C4-2B (cell line): ENCODE data around the gene CARD8.
"Not testable (repeated sequence)": the region's sequence is repeated elsewhere in the genome, so short reads cannot be mapped to it uniquely, and the experiment has no call there.

ENCODE experiments used
- H3K27ac ChIP-seq: fragments of 450-650 bp; 2 replicates; pipeline ENCODE4 v1.5.1; 2017
- CTCF ChIP-seq: fragments of 450-650 bp; conservative IDR thresholded peaks from 2 replicates; pipeline ENCODE4 v1.5.1; 2017; ENCODE audit warnings: mild to moderate bottlenecking
- ZFX ChIP-seq: fragments of 450-650 bp; IDR thresholded peaks from 2 replicates; pipeline ENCODE4 v1.6.1; 2017

Gene CARD8

GRCh38 chr19:48248081-48248833, 7.5 kb downstream of the CARD8 start:
- H3K27ac ChIP-seq, result no peak overlapping the region
- TF ChIP-seq CTCF (no peak), ZFX (no peak)

- H3K27ac ChIP-seq, result no peak overlapping the region
- TF ChIP-seq ZFX, result no peak
Measured at GRCh38 chr19:48247212-48247611, 8.5 kb downstream of the CARD8 start.

GRCh38 chr19:48246101-48246500, 9.6 kb downstream of the CARD8 start:
- TF ChIP-seq CTCF (no peak), ZFX (no peak)
- no peak overlapping the region for H3K27ac ChIP-seq

- TF ChIP-seq CTCF (no peak), ZFX (no peak)
- no peak overlapping the region for H3K27ac ChIP-seq
Measured at GRCh38 chr19:48244281-48244680, 11.4 kb downstream of the CARD8 start.

GRCh38 chr19:48241771-48242170, 13.9 kb downstream of the CARD8 start:
- not testable (repeated sequence) for H3K27ac ChIP-seq

- TF ChIP-seq CTCF, result no peak
- no peak for TF ChIP-seq ZFX
- H3K27ac ChIP-seq, result no peak overlapping the region
Measured at GRCh38 chr19:48239582-48240141, 16.1 kb downstream of the CARD8 start.

GRCh38 chr19:48239120-48239519, 16.6 kb downstream of the CARD8 start:
- no peak overlapping the region for H3K27ac ChIP-seq
- TF ChIP-seq CTCF (no peak), ZFX (no peak)

GRCh38 chr19:48237057-48237456, 18.7 kb downstream of the CARD8 start:
- TF ChIP-seq ZFX, result no peak
- TF ChIP-seq CTCF, result no peak
- H3K27ac ChIP-seq, result no peak overlapping the region
